GM12865 (cell line): ENCODE data around the gene UBAC2.

Source experiments
- DNase-seq: peaks from one replicate; pipeline ENCODE4 v3.0.0; 2010; ENCODE audit warnings: low read depth
- H3K4me3 ChIP-seq: 2 replicates; pipeline ENCODE4 v1.5.1; 2011; ENCODE audit warnings: mild to moderate bottlenecking, low read depth, low read length, control low read depth
- TF ChIP-seq, protein P1 (sequence below): IDR thresholded peaks from 2 replicates; pipeline ENCODE4 v1.5.1; 2011; ENCODE audit warnings: low read length, control low read depth, low read depth, inconsistent platforms; ENCODE audit not compliant: insufficient read depth; ENCODE audit errors: missing control alignments

The UBAC2 gene

DNA sequence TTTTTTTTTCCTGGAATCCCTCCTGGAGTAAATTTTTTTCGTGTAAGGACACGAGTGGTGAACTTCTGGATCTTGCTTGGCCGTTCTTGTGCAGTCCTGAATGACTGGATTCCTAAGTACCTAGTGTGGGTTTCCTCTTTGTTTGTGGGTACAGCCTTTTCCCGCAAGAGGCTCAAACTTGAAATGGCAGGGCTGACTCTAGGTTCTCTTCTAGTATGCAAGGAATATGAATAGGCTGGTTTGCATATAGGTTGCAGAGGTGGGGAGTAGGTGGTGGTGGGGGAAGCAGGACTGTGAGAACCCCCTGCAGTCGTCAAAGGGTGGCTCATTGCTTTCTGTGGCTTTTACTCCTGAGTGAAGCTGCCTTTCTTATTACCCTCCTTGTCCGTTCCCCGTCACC, 13.6 kb downstream of the UBAC2 start:
- H3K4me3 ChIP-seq, result no peak overlapping the region
- TF ChIP-seq, protein P1, sequence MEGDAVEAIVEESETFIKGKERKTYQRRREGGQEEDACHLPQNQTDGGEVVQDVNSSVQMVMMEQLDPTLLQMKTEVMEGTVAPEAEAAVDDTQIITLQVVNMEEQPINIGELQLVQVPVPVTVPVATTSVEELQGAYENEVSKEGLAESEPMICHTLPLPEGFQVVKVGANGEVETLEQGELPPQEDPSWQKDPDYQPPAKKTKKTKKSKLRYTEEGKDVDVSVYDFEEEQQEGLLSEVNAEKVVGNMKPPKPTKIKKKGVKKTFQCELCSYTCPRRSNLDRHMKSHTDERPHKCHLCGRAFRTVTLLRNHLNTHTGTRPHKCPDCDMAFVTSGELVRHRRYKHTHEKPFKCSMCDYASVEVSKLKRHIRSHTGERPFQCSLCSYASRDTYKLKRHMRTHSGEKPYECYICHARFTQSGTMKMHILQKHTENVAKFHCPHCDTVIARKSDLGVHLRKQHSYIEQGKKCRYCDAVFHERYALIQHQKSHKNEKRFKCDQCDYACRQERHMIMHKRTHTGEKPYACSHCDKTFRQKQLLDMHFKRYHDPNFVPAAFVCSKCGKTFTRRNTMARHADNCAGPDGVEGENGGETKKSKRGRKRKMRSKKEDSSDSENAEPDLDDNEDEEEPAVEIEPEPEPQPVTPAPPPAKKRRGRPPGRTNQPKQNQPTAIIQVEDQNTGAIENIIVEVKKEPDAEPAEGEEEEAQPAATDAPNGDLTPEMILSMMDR, result no peak

DNA sequence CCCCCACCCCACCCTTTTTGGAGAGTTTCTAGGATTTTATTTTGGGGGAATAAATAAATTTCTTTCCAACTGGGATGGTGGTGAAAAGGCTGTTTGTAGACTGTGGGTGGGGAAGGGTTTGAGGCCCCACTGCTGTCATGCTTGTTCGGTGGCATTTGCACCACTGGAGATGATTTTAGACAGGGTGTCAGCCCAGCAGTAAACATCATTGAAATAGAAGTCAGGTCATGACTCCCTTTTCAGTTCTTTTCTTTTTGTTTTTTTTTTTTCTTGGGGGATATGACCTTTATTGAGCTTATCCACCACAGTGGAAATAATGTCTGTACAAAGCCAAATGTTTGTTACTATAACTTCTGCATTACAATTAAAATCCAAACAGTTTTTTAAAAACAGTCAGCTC, 14.1 kb downstream of the UBAC2 start:
- no peak overlapping the region for H3K4me3 ChIP-seq
- DNase-seq, result no peak
- TF ChIP-seq, protein P1, result no peak

More for the DNA sequence above, 13.6 kb downstream of the UBAC2 start:
- DNase-seq, result peak; percentile 61

DNA sequence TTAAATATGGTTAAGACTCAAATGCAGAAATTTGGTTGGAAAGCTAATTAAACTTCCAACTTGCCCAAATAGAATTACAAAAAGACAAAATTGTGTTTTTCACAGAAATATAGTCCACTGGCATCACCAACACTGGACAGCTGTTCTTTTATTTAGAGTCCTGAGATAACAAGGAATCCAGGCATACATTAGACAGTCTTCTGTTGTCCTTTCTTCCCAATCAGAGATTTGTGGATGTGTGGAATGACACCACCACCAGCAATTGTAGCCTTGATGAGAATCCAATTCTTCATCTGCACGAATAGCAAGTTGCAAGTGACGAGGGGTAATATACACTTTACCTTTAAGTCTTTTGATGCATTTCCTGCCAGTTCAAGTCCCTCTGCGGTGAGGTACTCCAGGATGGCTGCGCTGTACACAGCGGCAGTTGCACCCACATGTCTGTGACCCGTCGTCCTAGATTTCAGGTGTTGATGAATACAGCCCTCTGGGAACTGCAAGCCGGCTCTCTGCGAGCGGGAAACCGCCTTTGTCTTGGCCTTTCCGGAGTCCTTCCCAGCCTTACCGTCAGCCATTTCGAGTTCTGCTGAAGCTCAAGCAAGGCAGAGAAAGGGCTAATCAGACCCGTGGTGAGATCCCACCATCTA, 14.7 kb downstream of the UBAC2 start:
- no peak overlapping the region for H3K4me3 ChIP-seq
- TF ChIP-seq, protein P1, result no peak
- no peak for DNase-seq

DNA sequence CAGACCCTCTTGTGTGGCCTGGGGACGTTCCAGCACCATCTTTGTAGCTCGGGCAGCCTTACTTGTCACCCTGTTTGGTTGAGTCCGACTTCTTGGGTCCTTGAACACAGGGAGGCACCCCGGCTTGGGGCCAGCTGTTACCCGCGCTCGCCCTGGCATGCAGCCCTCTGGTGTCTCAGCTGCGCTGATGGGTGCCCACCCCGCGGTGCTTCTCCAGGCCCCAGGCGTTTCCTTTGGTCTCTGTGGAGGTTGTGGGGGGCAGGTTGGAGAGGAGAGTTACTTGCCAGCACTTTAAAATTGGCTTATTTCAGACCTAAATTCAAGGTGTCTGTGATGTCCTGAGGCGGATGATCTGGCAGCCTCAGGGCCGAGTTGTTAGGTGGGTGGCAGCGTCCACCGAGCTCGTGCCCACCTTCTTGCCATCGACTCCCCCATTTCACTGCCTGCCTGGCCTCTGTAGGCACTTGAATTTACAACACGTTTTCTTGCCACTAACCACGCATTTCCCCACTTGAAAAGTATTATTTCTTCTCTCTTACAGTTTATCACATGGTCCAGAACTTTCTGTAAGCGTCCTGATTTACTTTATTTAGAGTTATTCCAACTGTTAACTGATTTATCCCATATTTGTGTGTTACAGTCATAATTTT, 16.9 kb downstream of the UBAC2 start:
- TF ChIP-seq, protein P1, result no peak
- H3K4me3 ChIP-seq, result no peak overlapping the region
- no peak for DNase-seq

DNA sequence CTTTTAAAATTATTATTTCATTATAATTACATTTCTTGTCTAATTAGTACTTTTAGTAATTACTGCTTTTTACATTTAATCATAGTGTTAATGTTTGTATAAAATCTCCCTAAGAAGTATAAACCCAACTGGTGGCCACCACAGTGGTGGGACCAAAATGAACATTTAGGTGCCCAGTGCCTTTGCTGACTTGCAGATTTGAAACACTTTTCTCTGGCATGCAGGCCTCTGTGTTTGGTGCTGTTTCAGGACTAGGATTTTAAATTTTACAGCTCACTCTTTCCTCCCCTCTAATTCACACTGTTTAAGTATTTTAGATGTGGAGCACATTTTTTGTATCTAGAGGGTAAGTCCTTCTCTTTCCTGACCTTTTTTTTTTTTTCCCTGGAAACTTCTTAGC, 17.5 kb downstream of the UBAC2 start:
- H3K4me3 ChIP-seq, result no peak overlapping the region
- no peak for DNase-seq
- TF ChIP-seq, protein P1, result no peak

DNA sequence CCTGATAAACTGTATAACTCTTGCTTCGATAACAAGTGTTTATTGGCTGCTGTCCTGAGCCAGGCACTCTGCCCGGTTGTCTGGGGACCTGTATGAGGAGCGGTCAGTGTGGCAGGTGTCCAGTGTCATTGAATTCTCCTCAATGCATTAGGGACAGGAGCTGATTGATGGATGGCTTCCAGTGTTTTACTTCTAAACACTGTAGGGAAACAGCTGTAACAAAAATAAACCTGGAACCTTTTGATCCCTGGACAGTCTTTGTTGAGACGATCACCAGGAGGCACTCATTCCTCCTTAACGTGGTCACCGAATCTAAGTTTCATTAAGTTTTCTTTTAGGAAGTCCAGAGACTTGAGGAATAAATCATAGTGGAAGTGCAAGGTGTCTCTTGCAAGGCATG, 17.9 kb downstream of the UBAC2 start:
- H3K4me3 ChIP-seq, result no peak overlapping the region
- DNase-seq, result no peak
- TF ChIP-seq, protein P1, result no peak
